Thyroid gland (tissue), 4 donors: Measurements from ENCODE around the gene CD48. TPM values are rescaled to one million over a fixed set of nuclear protein-coding genes. Genes with fewer than 3 reads are reported as not detected.

ENCODE experiments used
- DNase-seq, 2 donors: peaks; one replicate each; pipeline ENCODE4 v3.0.0-alpha.2; 2019
- H3K27ac ChIP-seq, 3 donors: fragments of 200-600 bp; sonication (generic); 1 replicate in 2 of 3; 2 replicates in 1 of 3; pipeline ENCODE4 v1.5.1; 2016 to 2019; ENCODE audit warnings: mild to moderate bottlenecking in 1 of 3, moderate library complexity in 1 of 3
- H3K27me3 ChIP-seq: fragments of 200-600 bp; sonication (generic); one replicate; pipeline ENCODE4 v1.5.1; 2019
- H3K36me3 ChIP-seq, 2 donors: fragments of 200-600 bp; sonication (generic); one replicate each; pipeline ENCODE4 v1.5.1; 2016 to 2019
- H3K4me1 ChIP-seq, 2 donors: fragments of 200-600 bp; sonication (generic); one replicate each; pipeline ENCODE4 v1.5.1; 2017 to 2019
- H3K4me3 ChIP-seq, 3 donors: fragments of 200-600 bp; sonication (generic); replicated peaks in 1 of 3; 1 replicate in 2 of 3; 2 replicates in 1 of 3; pipeline ENCODE4 v1.5.1; 2016; ENCODE audit warnings: mild to moderate bottlenecking in 1 of 3
- H3K9me3 ChIP-seq: fragments of 200-600 bp; sonication (generic); one replicate; pipeline ENCODE4 v1.5.1; 2017
- POLR2A ChIP-seq, 2 donors: fragments of 450-650 bp; IDR thresholded peaks; one replicate each; pipeline ENCODE4 v1.6.1; 2017; ENCODE audit warnings: antibody characterized with exemption in 2 of 2, mild to moderate bottlenecking in 2 of 2, moderate library complexity in 1 of 2
- WGBS, 2 donors: methylation state at CpG; one replicate each; pipeline ENCODE4 v1.1.5; 2017; 5-methylcytosine and 5-hydroxymethylcytosine counted together
- intact Hi-C: fragments of 100-400 bp; cut with DNase I; formaldehyde crosslinking; loops from one replicate; pipeline ENCODE4 v1.15.1; 2023
- total RNA-seq, 4 donors: library from RNA; depleted of rRNA; stranded (reverse); fragments of >200 nt; gene quantifications; one replicate each; pipeline ENCODE4 v1.2.3, GENCODE V29; 2016
- TF ChIP-seq, protein P1 (sequence below), 6 experiments: fragments of 200-600 bp in 3 of 6; fragments of 450-650 bp in 3 of 6; sonication (generic) in 3 of 6; IDR thresholded peaks; one replicate each; pipeline ENCODE4 v1.5.1; 2016 to 2019; ENCODE audit warnings: antibody characterized with exemption in 6 of 6, mild to moderate bottlenecking in 2 of 6, inconsistent platforms in 1 of 6, moderate library complexity in 1 of 6

Gene CD48
- total RNA-seq, 4 donors from 2014 or later = 3.5 to 13.6 (median 4.8) TPM

DNA sequence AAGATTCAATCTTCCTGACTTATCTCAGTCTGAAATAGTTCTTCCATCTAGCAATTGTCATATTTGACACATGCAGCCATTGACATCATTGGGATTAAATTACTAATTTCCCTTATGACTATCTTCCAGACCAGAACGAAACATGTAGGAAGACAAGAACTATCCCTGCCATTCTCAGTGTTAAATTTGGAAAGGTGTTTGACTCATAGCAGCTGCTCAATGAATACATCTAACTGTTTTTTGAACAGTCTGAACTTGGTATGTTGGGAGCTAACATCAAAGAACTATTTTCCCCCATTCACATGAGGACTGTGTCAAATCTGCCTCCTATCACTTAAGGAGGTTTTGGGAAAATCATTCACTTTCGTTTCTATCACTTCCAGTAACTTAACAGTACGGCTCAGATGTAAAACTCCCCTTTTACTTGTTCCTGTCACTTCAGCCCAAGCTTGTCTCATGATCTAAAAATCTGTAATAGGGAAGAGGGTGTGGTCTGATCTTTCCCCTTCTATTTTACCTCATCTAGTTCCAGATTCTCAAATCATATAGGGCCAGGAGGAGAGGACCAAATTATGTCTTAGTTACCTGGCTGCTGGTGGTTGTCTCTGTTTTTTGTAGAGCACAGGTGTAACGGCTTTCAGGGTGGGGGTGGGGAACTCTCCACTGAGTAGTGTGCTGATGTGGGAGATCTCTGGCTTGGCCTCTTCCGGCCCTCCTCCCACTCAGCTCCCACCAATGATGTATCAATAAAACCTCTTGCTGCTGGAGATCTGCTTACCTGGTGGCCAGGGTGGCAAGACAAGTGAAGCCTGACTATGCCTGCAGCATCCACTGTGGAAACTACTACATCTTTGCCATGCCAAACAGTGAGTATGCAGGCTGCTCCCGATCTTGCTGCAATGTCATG is 38.6 kb downstream of the CD48 start:
- Histone ChIP-seq H3K4me3 (no peak overlapping the region), H3K36me3 (no peaks in the 10 kb centered on the region), H3K9me3 (no peaks in the 10 kb centered on the region), H3K4me1 (no peaks in the 10 kb centered on the region), H3K27me3 (no peaks in the 10 kb centered on the region), H3K27ac (no peak overlapping the region)
- 50 to 58% methylated on average over 6 of the region's 6 CpGs for WGBS, 2 donors
- no peak for DNase-seq
- TF ChIP-seq POLR2A (IDR thresholded peaks at IDR 0.05) = no peak
- TF ChIP-seq, protein P1, sequence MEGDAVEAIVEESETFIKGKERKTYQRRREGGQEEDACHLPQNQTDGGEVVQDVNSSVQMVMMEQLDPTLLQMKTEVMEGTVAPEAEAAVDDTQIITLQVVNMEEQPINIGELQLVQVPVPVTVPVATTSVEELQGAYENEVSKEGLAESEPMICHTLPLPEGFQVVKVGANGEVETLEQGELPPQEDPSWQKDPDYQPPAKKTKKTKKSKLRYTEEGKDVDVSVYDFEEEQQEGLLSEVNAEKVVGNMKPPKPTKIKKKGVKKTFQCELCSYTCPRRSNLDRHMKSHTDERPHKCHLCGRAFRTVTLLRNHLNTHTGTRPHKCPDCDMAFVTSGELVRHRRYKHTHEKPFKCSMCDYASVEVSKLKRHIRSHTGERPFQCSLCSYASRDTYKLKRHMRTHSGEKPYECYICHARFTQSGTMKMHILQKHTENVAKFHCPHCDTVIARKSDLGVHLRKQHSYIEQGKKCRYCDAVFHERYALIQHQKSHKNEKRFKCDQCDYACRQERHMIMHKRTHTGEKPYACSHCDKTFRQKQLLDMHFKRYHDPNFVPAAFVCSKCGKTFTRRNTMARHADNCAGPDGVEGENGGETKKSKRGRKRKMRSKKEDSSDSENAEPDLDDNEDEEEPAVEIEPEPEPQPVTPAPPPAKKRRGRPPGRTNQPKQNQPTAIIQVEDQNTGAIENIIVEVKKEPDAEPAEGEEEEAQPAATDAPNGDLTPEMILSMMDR (IDR thresholded peaks at IDR 0.05) = no peak
- intact Hi-C loops = no loop called here

DNA sequence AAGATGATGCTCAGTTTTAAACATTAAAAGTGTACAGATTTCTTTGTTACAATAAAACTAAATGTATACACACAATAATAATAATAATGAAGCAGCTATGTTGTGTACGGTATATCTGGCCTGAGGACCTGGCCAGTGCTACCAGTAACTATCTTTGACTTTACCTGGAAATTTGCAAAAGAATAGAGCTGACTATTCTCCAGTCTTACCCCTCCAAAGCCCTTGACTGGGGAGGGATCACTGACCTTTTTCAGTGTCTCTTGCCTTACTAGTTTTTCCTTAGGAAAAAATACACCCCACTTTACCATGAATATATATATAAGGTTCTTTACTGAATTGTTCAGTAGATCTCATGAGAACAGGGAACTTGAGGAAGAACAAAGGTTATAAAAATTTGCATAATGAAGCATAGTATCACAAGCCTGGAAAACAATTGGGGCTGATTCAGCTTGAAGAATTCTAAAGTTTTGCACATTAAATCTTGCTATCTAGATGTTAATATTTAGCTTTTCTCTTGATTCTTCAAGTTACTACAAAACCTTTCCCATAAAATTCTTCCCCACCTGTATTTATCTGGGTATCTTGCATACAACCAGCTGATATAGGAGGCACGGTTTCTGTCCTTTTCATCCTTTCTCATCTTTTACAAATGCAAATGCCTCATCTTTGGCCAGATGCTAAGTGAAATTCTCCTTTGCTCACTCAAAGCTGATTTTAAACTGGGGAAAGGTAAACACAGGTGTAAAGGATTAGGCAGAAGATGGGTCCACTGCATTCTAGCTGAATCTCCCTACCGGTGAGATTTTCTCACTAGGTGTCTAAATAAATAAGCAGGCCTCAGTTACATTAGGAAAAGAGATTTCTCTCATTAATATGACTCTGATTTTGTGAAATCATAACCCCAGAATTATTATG is 39.8 kb downstream of the CD48 start:
- H3K27ac ChIP-seq = no peak overlapping the region
- intact Hi-C loops = no loop called here
- TF ChIP-seq, protein P1 (IDR thresholded peaks at IDR 0.05) = no peak
- no peak for TF ChIP-seq POLR2A (IDR thresholded peaks at IDR 0.05)
- no peak overlapping the region for H3K4me3 ChIP-seq
- H3K4me1 ChIP-seq = no peaks in the 10 kb centered on the region
- WGBS, 2 donors = 46 to 64% methylated on average over 3 of the region's 3 CpGs
- no peaks in the 10 kb centered on the region for H3K9me3 ChIP-seq
- no peaks in the 10 kb centered on the region for H3K36me3 ChIP-seq
- no peaks in the 10 kb centered on the region for H3K27me3 ChIP-seq
- no peak for DNase-seq

DNA sequence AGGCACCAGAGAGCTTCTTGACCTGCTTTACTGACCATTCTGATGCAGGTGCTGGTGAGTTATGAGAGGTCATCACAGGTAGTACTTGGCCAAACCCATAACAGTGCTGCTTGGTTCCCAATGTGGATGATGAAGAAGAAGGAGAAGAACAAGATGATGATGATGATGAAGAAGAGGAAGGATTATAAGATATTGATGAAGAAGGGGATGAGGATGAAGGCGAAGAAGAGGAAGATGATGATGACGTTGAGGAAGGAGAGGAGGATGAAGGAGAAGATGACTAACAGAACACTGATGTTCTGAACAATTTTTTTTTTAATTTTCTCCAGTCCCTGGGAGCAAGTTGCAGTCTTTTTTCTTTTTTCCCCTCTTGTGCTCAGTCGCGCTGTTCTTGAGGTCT is 40.9 kb downstream of the CD48 start:
- no peaks in the 10 kb centered on the region for H3K27me3 ChIP-seq
- TF ChIP-seq, protein P1 (IDR thresholded peaks at IDR 0.05) = no peak
- TF ChIP-seq POLR2A (IDR thresholded peaks at IDR 0.05) = no peak
- H3K4me3 ChIP-seq = no peak overlapping the region
- 83 to 88% methylated on average over 4 of the region's 4 CpGs for WGBS, 2 donors
- intact Hi-C loops = no loop called here
- no peak for DNase-seq
- H3K9me3 ChIP-seq = no peaks in the 10 kb centered on the region
- no peaks in the 10 kb centered on the region for H3K4me1 ChIP-seq
- no peaks in the 10 kb centered on the region for H3K36me3 ChIP-seq
- H3K27ac ChIP-seq = no peak overlapping the region

DNA sequence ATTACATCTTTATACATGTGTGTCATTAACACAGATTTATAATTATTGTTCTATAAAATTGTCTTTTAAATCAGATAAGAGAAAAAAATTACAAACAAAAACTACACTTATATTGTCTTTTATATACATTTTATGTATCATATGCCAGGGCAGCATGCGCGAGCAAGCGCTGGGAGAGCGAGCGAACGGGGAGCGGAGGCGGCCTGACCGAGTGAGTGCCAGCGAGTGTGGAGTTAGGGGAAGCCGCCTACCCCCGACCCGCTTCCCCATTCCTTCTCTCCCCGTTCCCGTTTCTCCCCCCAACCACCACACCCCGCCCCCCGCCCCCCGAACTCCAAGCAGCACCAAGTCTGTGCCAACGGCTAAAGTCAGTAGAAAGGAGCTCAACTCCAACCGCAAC is 41.8 kb downstream of the CD48 start:
- Histone ChIP-seq H3K27me3 (no peaks in the 10 kb centered on the region), H3K36me3 (no peaks in the 10 kb centered on the region), H3K4me3 (no peak overlapping the region), H3K9me3 (no peaks in the 10 kb centered on the region), H3K27ac (no peak overlapping the region), H3K4me1 (no peaks in the 10 kb centered on the region)
- no peak for DNase-seq
- intact Hi-C loops = no loop called here
- WGBS, 2 donors = 95 to 97% methylated on average over 20 of the region's 20 CpGs
- TF ChIP-seq, protein P1 (IDR thresholded peaks at IDR 0.05) = no peak
- TF ChIP-seq POLR2A (IDR thresholded peaks at IDR 0.05) = no peak
